HepG2 (cell line): ENCODE results near the gene NPDC1. TPM values are rescaled to one million over a fixed set of nuclear protein-coding genes. Genes with fewer than 3 reads are reported as not detected.

Source experiments
- CHD4 ChIP-seq: fragments of 200-600 bp; sonication (generic); IDR thresholded peaks from 2 replicates; pipeline ENCODE4 v1.7.0; 2017; ENCODE audit warnings: mild to moderate bottlenecking, low read length, borderline replicate concordance
- HMG20B ChIP-seq: conservative IDR thresholded peaks from 2 replicates; pipeline ENCODE4 v1.6.1; 2016; ENCODE audit warnings: missing genetic modification reagents, missing compliant biosample characterization
- HOXA3 ChIP-seq: sonication (generic); formaldehyde crosslinking; IDR thresholded peaks from 2 replicates; pipeline ENCODE4 v1.5.0; 2020; ENCODE audit warnings: missing genetic modification reagents
- JUN ChIP-seq: sonication (generic); formaldehyde crosslinking; IDR thresholded peaks from 2 replicates; pipeline ENCODE4 v1.4.0; 2020; ENCODE audit warnings: mild to moderate bottlenecking, missing genetic modification reagents
- MATR3 ChIP-seq: sonication (generic); formaldehyde crosslinking; IDR thresholded peaks from 2 replicates; pipeline ENCODE4 v1.4.0; 2020; ENCODE audit warnings: missing genetic modification reagents
- MIXL1 ChIP-seq: IDR thresholded peaks from 2 replicates; pipeline ENCODE4 v1.6.1; 2016
- NR0B2 ChIP-seq: sonication (generic); formaldehyde crosslinking; IDR thresholded peaks from 2 replicates; pipeline ENCODE4 v1.4.0; 2020; ENCODE audit warnings: mild to moderate bottlenecking, missing genetic modification reagents
- ZBTB2 ChIP-seq: sonication (generic); formaldehyde crosslinking; IDR thresholded peaks from 2 replicates; pipeline ENCODE4 v1.8.0; 2022; ENCODE audit warnings: low read depth, missing genetic modification reagents
- ZBTB25 ChIP-seq: IDR thresholded peaks from 2 replicates; pipeline ENCODE4 v1.6.1; 2018; ENCODE audit warnings: missing genetic modification reagents
- ZBTB43 ChIP-seq: sonication (generic); formaldehyde crosslinking; conservative IDR thresholded peaks from 2 replicates; pipeline ENCODE4 v1.4.0; 2020; ENCODE audit warnings: missing genetic modification reagents
- ZNF20 ChIP-seq: sonication (generic); formaldehyde crosslinking; IDR thresholded peaks from 2 replicates; pipeline ENCODE4 v1.4.0; 2020; ENCODE audit warnings: mild to moderate bottlenecking, moderate library complexity, missing genetic modification reagents
- ZNF333 ChIP-seq: sonication (generic); formaldehyde crosslinking; IDR thresholded peaks from 2 replicates; pipeline ENCODE4 v1.4.0; 2020; ENCODE audit warnings: mild to moderate bottlenecking, missing genetic modification reagents, borderline replicate concordance
- ZNF775 ChIP-seq: sonication (generic); formaldehyde crosslinking; IDR thresholded peaks from 2 replicates; pipeline ENCODE4 v1.4.0; 2020; ENCODE audit warnings: missing genetic modification reagents, mild to moderate bottlenecking, moderate library complexity, borderline replicate concordance
- ZSCAN29 ChIP-seq: sonication (generic); formaldehyde crosslinking; conservative IDR thresholded peaks from 2 replicates; pipeline ENCODE4 v1.4.0; 2020; ENCODE audit warnings: mild to moderate bottlenecking, missing genetic modification reagents
- polyA plus RNA-seq, 8 experiments: library from polyadenylated mRNA; depleted of rRNA in 3 of 8; stranded (reverse) in 7 of 8; unstranded in 1 of 8; fragments of >200 nt; fragmentation: Illumina TruSeq in 4 of 8; extraction: Trizol in 4 of 8; gene quantifications; 2 replicates each; pipeline versions ENCODE4 v1.2.1 to v1.2.3, GENCODE V29; 2011 to 2016; ENCODE audit warnings: low read depth in 4 of 8, missing spikeins in 1 of 8, mixed read lengths in 1 of 8; ENCODE audit not compliant: insufficient read depth in 1 of 8
- total RNA-seq, 5 experiments: library from RNA; depleted of rRNA; stranded (reverse); fragments of >200 nt; fragmentation: Illumina TruSeq; extraction: Trizol; gene quantifications; 2 replicates each; pipeline ENCODE4 v1.2.3, GENCODE V29; 2016; ENCODE audit warnings: low read depth in 1 of 5
- TF ChIP-seq, protein P1 (sequence below), 2 experiments: fragments of 450-650 bp in 1 of 2; sonication (generic) in 1 of 2; formaldehyde crosslinking in 1 of 2; IDR thresholded peaks; 2 replicates each; pipeline versions ENCODE4 v1.6.1 to v1.8.0; 2016 to 2022; ENCODE audit warnings: antibody characterized with exemption in 1 of 2, mild to moderate bottlenecking in 1 of 2, missing genetic modification reagents in 1 of 2

NPDC1 gene
- total and polyA plus RNA-seq, 2 of the 13 experiments (the other 11 are each of a cell fraction or from before 2014, with no cell fraction given) = 0.84 to 5.4 TPM

- TF ChIP-seq NR0B2 (0 out of 2 replicates have a peak, but pooled peaks have one; percentile 44), ZSCAN29 (CRISPR knock-in tag) (0 out of 2 replicates have a peak, but pooled peaks have one; percentile 14), HMG20B (CRISPR knock-in tag) (peak; percentile 66; the same call in 1 of the 2 replicates), MATR3 (CRISPR knock-in tag) (no peak), ZNF775 (CRISPR knock-in tag) (no peak), JUN (CRISPR knock-in tag) (no peak), ZBTB43 (CRISPR knock-in tag) (peak; percentile 47; the same call in 1 of the 2 replicates), ZNF20 (CRISPR knock-in tag) (no peak), ZNF333 (CRISPR knock-in tag) (no peak), CHD4 (no peak), ZBTB2 (CRISPR knock-in tag) (peak; percentile 60), HOXA3 (CRISPR knock-in tag) (peak; percentile 68), ZBTB25 (CRISPR knock-in tag) (peak; percentile 93), MIXL1 (CRISPR knock-in tag) (peak; percentile 49; the same call in 1 of the 2 replicates)
- TF ChIP-seq, protein P1, sequence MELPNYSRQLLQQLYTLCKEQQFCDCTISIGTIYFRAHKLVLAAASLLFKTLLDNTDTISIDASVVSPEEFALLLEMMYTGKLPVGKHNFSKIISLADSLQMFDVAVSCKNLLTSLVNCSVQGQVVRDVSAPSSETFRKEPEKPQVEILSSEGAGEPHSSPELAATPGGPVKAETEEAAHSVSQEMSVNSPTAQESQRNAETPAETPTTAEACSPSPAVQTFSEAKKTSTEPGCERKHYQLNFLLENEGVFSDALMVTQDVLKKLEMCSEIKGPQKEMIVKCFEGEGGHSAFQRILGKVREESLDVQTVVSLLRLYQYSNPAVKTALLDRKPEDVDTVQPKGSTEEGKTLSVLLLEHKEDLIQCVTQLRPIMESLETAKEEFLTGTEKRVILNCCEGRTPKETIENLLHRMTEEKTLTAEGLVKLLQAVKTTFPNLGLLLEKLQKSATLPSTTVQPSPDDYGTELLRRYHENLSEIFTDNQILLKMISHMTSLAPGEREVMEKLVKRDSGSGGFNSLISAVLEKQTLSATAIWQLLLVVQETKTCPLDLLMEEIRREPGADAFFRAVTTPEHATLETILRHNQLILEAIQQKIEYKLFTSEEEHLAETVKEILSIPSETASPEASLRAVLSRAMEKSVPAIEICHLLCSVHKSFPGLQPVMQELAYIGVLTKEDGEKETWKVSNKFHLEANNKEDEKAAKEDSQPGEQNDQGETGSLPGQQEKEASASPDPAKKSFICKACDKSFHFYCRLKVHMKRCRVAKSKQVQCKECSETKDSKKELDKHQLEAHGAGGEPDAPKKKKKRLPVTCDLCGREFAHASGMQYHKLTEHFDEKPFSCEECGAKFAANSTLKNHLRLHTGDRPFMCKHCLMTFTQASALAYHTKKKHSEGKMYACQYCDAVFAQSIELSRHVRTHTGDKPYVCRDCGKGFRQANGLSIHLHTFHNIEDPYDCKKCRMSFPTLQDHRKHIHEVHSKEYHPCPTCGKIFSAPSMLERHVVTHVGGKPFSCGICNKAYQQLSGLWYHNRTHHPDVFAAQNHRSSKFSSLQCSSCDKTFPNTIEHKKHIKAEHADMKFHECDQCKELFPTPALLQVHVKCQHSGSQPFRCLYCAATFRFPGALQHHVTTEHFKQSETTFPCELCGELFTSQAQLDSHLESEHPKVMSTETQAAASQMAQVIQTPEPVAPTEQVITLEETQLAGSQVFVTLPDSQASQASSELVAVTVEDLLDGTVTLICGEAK (IDR thresholded peaks at IDR 0.05) = no peak
- TF ChIP-seq, protein P1 (CRISPR knock-in tag; IDR thresholded peaks at IDR 0.05) = peak; percentile 54; the same call in 1 of the 2 replicates
Measured at GRCh38 chr9:137046088-137046787, at the start of gene NPDC1 (continued).
